GM23338 (cell line): ENCODE measurements around the gene AOPEP. TPM values are rescaled to one million over a fixed set of nuclear protein-coding genes. Genes with fewer than 3 reads are reported as not detected.

ENCODE experiments used
- ATAC-seq: fragments of 200-7000 bp; cut with Tn5 transposase; 3 replicates; pipeline ENCODE4 v1.9.1; 2020
- DNase-seq: peaks from one replicate; pipeline ENCODE4 v3.0.0-alpha.2; 2015; ENCODE audit warnings: low spot score
- H2AFZ ChIP-seq: fragments of 200-600 bp; sonication (generic); 2 replicates; pipeline ENCODE4 v1.8.0; 2016; ENCODE audit warnings: antibody characterized with exemption, mild to moderate bottlenecking, moderate library complexity
- H3F3A ChIP-seq: fragments of 200-600 bp; sonication (generic); replicated peaks from 2 replicates; pipeline ENCODE4 v1.8.0; 2017; ENCODE audit warnings: antibody characterized with exemption, mixed run types, low read depth
- H3K27ac ChIP-seq: fragments of 200-600 bp; sonication (generic); 2 replicates; pipeline ENCODE4 v1.6.1; 2016; ENCODE audit warnings: low read depth
- H3K27me3 ChIP-seq: fragments of 200-600 bp; sonication (generic); 2 replicates; pipeline ENCODE4 v1.8.0; 2016; ENCODE audit warnings: mild to moderate bottlenecking, mixed run types, moderate library complexity; ENCODE audit not compliant: insufficient read depth
- H3K36me3 ChIP-seq: fragments of 200-600 bp; sonication (generic); 2 replicates; pipeline ENCODE4 v1.8.0; 2016; ENCODE audit warnings: mild to moderate bottlenecking; ENCODE audit not compliant: insufficient read depth
- H3K4me1 ChIP-seq: fragments of 200-600 bp; sonication (generic); 2 replicates; pipeline ENCODE4 v1.8.0; 2016; ENCODE audit warnings: mild to moderate bottlenecking, moderate library complexity; ENCODE audit not compliant: insufficient read depth
- H3K4me2 ChIP-seq: fragments of 200-600 bp; sonication (generic); 2 replicates; pipeline ENCODE4 v1.7.1; 2017; ENCODE audit warnings: mixed run types
- H3K4me3 ChIP-seq: fragments of 200-600 bp; sonication (generic); 2 replicates; pipeline ENCODE4 v1.6.1; 2016; ENCODE audit warnings: mixed run types
- H3K79me2 ChIP-seq: fragments of 200-600 bp; sonication (generic); replicated peaks from 2 replicates; pipeline ENCODE4 v1.8.0; 2017; ENCODE audit warnings: mild to moderate bottlenecking; ENCODE audit not compliant: insufficient read depth
- H3K9me2 ChIP-seq: fragments of 200-600 bp; sonication (generic); 2 replicates; pipeline ENCODE4 v1.8.0; 2017; ENCODE audit not compliant: insufficient read depth
- H4K20me1 ChIP-seq: fragments of 200-600 bp; sonication (generic); replicated peaks from 2 replicates; pipeline ENCODE4 v1.8.0; 2017; ENCODE audit warnings: mild to moderate bottlenecking; ENCODE audit not compliant: insufficient read depth
- H3K27ac Mint-ChIP-seq: 2 replicates; pipeline ENCODE4 v1.8.0; 2020; ENCODE audit warnings: inconsistent platforms, mild to moderate bottlenecking, moderate library complexity, mixed read lengths
- H3K27me3 Mint-ChIP-seq: 3 replicates; pipeline ENCODE4 v1.8.0; 2022; ENCODE audit warnings: low read depth, mild to moderate bottlenecking, moderate library complexity, mixed read lengths, inconsistent platforms; ENCODE audit not compliant: insufficient read depth, poor library complexity
- H3K36me3 Mint-ChIP-seq: 3 replicates; pipeline ENCODE4 v1.8.0; 2021; ENCODE audit warnings: low read depth, mild to moderate bottlenecking, inconsistent platforms, moderate library complexity, mixed read lengths
- H3K4me1 Mint-ChIP-seq: 3 replicates; pipeline ENCODE4 v1.8.0; 2020; ENCODE audit warnings: mild to moderate bottlenecking, inconsistent platforms, mixed read lengths
- H3K4me3 Mint-ChIP-seq: 3 replicates; pipeline ENCODE4 v1.8.0; 2021; ENCODE audit warnings: moderate library complexity, mild to moderate bottlenecking, inconsistent platforms, mixed read lengths
- H3K9me3 Mint-ChIP-seq: 3 replicates; pipeline ENCODE4 v1.8.0; 2020; ENCODE audit warnings: moderate library complexity, mild to moderate bottlenecking, inconsistent platforms, mixed read lengths
- CREB1 ChIP-seq: fragments of 250-450 bp; sonication (Bioruptor Pico); IDR thresholded peaks from 2 replicates; pipeline ENCODE4 v1.5.0; 2020; ENCODE audit warnings: low read depth, mild to moderate bottlenecking, moderate library complexity
- ETS1 ChIP-seq: IDR thresholded peaks from 2 replicates; pipeline ENCODE4 v1.6.1; 2016; ENCODE audit warnings: antibody characterized with exemption
- EZH2 ChIP-seq: fragments of 200-600 bp; sonication (generic); IDR thresholded peaks from one replicate; pipeline ENCODE4 v1.8.0; 2017; ENCODE audit warnings: antibody characterized with exemption, mild to moderate bottlenecking, low read depth; ENCODE audit not compliant: unreplicated experiment
- JUNB ChIP-seq: IDR thresholded peaks from one replicate; pipeline ENCODE4 v1.6.1; 2016; ENCODE audit warnings: antibody characterized with exemption; ENCODE audit not compliant: unreplicated experiment
- REST ChIP-seq: IDR thresholded peaks from one replicate; pipeline ENCODE4 v1.6.1; 2018; ENCODE audit warnings: antibody characterized with exemption; ENCODE audit not compliant: unreplicated experiment
- STAT1 ChIP-seq: IDR thresholded peaks from one replicate; pipeline ENCODE4 v1.6.1; 2016; ENCODE audit warnings: antibody characterized with exemption; ENCODE audit not compliant: unreplicated experiment
- ZNF114 ChIP-seq: fragments of 250-450 bp; sonication (Bioruptor Pico); IDR thresholded peaks from 2 replicates; pipeline ENCODE4 v1.5.0; 2020; ENCODE audit warnings: mild to moderate bottlenecking, moderate library complexity
- ZNF331 ChIP-seq: fragments of 250-450 bp; sonication (Bioruptor Pico); IDR thresholded peaks from 2 replicates; pipeline ENCODE4 v1.5.0; 2020; ENCODE audit warnings: low read depth, mild to moderate bottlenecking, moderate library complexity
- ZNF462 ChIP-seq: fragments of 250-450 bp; sonication (Bioruptor Pico); IDR thresholded peaks from 2 replicates; pipeline ENCODE4 v1.5.0; 2020; ENCODE audit warnings: mild to moderate bottlenecking, moderate library complexity
- polyA plus RNA-seq: library from polyadenylated mRNA; unstranded; fragments of >200 nt; fragmentation: Nextera tagmentation; extraction: Ambion mirVana; gene quantifications from 2 replicates; pipeline ENCODE4 v1.2.1, GENCODE V29; 2016
- total RNA-seq: library from RNA; depleted of rRNA; stranded (reverse); fragments of >200 nt; shearing (Covaris generic); gene quantifications from 2 replicates; pipeline ENCODE4 v1.2.3, GENCODE V29; 2014

Gene AOPEP
- total and polyA plus RNA-seq, 2 experiments from 2014 or later: 7.0 to 16.5 TPM

- TF ChIP-seq ETS1: no peak
- no peak for TF ChIP-seq STAT1
- no peak for TF ChIP-seq REST
- TF ChIP-seq EZH2: no peak
- TF ChIP-seq JUNB: no peak
- TF ChIP-seq CREB1: no peak
- no peak for TF ChIP-seq ZNF114 (CRISPR knock-in tag)
Measured at GRCh38 chr9:94721754-94722153, 4.7 kb upstream of the AOPEP start (continued).

GRCh38 chr9:94725293-94725692 is 1.2 kb upstream of the AOPEP start:
- Histone ChIP-seq H3K36me3 (no peaks in the 10 kb centered on the region), H3K4me2 (no peak overlapping the region), H3F3A (no peaks in the 10 kb centered on the region), H3K4me3 (no peak overlapping the region), H3K27ac (no peak overlapping the region), H3K27me3 (no peaks in the 10 kb centered on the region), H3K9me2 (no peaks in the 10 kb centered on the region), H3K79me2 (peaks cover 25% of the 10 kb centered on the region), H3K4me1 (no peaks in the 10 kb centered on the region), H2AFZ (peak overlapping the region; percentile 92; the same call in 1 of the 2 replicates), H4K20me1 (no peaks in the 10 kb centered on the region)
- Mint-ChIP-seq H3K9me3 (peaks cover 3% of the 10 kb centered on the region; the same call in 1 of the 3 replicates), H3K36me3 (no peaks in the 10 kb centered on the region), H3K27ac (no peak overlapping the region), H3K4me3 (no peak overlapping the region), H3K27me3 (peaks cover 5% of the 10 kb centered on the region), H3K4me1 (no peaks in the 10 kb centered on the region; the same call in 2 of the 3 replicates)
- ATAC-seq (no peak), DNase-seq (no peak)
- TF ChIP-seq CREB1 (no peak), ZNF331 (CRISPR knock-in tag) (no peak), REST (no peak), JUNB (no peak), ZNF462 (CRISPR knock-in tag) (no peak)
